Measurements from ENCODE around the gene TUFM.
"Not testable (repeated sequence)": the region's sequence is repeated elsewhere in the genome, so short reads cannot be mapped to it uniquely, and the experiment has no call there.

Gene TUFM

DNA sequence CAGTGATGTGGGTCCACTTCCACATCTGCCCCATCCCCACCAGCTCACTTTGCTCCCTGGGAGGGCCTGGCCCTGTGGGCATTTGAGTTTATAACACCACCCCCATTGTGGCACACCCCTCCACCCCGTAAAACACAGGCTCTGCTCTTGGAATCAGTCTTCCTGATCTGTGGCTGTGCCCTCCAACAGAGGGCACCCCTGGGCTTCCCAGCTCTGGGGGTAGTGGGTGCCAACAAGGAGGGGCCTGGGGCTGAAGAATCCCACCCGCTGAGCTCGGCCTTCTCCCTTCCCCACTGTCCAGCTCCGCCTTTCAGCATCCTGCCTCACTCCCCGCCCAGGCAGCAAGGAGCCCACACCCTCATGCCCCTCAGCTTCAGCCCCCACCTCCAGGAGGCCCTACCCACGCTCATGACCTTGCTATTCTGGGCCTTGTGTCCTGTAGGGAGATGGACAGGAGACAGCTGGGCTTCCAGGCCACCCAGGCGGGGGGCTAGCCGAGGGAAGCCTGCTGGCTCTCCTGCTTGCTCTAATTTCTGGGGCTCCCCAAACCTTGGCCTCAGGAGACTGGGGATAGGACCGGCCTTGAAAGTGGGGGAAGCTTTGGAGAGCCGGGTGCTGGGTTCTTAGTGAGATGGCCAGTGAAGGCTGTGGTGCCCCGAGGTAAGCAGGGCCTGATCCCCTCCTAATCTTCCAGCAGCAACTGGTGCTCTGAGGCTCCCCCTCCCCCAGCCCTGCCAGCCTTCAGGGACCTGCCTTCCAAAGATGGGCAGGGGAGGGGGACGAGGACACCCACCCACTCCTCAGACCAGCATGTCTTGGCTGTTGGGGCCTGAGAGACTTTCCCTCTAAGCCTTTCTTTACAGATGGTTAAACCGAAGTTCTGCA, 29.2 kb upstream of the TUFM start:
- DNase-seq: no peak

DNA sequence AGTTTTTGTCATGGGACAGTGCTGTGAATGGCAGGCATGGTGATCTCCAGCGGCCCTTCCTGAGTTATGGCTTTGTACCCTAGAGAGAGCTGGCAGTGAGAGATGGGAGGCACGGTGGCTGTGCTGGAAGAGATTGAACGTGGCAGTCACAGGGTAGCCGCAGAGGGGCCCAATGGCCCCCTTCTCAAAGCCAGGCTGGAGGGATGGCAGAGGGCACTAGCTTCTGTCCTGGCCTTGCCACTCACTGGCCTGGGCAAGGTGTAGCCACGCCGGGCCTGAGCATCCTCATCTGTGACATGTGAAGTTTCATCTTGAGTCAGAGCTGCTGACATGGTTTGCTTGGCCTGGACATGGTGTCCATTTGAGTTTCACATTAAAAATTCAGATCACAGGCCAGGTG, 28.3 kb upstream of the TUFM start:
- no peak for DNase-seq

DNA sequence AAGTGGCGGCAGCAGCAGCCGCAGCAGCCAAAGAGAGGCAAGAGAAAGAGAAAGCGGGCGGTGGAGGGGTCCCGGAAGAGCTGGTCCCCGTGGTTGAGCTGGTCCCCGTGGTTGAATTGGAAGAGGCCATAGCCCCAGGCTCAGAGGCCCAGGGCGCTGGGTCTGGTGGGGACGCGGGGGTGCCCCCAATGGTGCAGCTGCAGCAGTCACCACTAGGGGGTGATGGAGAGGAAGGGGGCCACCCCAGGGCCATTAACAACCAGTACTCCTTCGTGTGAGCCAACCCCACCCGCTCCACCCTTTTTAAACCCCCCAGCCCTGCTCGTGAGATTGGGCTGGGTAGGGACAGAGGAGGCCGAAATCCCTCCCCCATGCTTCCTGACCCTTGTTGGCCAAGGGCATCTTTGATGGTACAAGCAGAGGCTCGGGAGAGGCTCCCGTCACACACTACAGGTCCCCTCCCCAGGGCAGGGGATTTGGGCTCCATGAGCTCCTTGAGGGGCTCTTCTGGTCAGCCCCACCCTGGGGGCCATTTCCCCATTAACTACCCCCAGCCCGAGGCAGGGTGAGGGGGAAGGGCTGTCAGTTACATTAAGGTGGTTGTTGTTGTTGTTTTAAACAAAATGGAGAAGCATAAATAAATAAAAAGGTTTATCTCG, 27.5 kb upstream of the TUFM start:
- DNase-seq: peak; percentile 75

DNA sequence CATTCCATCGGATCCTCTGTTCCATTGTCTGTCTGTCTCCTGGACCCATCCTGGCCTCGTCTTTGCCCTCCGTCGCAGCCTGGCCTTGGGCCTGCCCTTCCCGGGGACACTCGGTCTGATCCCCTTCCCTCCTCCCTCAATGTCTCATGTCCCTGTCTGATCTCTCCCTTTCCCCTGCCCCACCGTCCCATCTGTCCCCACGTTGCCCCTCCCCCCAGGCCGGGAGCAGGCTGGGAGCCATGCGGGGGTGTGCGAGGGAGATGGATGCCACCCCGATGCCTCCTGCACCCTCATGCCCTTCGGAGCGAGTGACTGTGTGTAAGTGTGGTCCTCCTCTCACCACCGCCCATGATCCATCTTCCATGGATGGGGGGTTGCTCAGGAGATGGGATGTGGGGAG, 26.8 kb upstream of the TUFM start:
- DNase-seq: no peak

DNA sequence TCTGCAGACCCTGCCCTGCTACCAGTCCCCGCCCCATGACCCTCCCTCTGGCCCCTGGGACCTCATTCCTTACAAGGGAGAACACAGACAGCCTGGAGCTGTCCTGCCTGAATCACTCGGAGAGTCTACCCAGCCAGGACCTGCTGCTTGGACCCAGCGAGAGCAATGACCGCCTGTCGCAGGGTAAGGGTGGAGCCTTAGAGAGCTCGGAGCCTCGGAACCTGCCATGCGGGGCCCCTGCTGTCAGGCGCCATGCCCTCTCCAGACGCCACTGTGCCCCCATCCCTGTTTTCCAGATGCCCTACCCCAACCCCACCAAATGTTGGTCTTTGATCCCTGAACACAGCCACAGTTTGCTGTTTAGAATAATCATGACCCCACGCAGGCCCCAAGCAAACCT, 23.1 kb upstream of the TUFM start:
- no peak for DNase-seq

DNA sequence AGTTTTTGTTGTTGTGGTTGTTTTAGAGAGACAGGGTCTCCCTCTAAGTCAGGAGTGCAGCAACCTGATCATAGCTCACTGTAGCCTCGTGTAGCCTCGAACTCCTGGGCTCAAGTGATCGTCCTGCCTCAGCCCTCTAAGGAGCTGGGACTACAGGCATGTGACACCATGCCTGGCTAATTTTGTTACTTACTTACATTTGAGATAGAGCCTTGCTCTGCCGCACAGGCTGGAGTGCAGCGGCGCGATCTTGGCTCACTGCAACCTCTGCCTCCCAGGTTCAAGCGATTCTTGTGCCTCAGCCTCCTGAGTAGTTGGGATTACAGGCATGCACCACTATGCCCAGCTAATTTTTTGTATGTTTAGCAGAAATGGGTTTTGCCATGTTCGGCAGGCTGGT, 21.5 kb upstream of the TUFM start:
- DNase-seq: not testable (repeated sequence)

DNA sequence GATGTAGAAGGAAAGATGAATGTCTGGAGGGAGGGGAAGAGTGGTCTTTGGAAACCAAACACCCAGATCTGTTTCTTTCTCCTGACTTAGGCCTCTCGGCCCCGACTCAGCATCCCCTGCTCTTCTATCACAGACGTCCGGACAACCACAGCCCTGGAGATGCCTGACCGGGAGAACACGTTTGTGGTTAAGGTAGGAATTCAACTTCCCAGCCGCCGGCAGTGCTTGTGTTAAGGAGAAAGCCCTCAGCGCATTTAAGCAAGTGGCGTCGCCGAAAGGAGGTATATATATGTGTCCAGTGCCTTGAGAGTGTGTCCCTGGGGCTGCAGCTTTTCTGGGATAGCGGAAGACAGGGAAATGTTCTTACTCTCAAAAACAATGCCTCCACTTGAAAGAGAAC, 21.1 kb upstream of the TUFM start:
- DNase-seq: no peak

DNA sequence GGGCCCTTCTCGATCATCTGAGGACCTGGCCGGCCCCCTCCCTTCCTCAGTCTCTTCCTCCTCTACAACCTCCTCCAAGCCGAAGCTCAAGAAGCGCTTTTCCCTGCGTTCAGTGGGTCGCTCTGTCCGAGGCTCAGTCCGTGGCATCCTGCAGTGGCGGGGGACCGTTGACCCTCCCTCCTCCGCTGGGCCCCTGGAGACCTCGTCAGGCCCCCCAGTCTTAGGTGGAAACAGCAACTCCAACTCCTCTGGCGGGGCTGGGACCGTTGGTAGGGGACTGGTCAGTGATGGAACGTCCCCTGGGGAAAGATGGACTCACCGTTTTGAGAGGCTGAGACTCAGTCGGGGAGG, 20.3 kb upstream of the TUFM start:
- DNase-seq: no peak

DNA sequence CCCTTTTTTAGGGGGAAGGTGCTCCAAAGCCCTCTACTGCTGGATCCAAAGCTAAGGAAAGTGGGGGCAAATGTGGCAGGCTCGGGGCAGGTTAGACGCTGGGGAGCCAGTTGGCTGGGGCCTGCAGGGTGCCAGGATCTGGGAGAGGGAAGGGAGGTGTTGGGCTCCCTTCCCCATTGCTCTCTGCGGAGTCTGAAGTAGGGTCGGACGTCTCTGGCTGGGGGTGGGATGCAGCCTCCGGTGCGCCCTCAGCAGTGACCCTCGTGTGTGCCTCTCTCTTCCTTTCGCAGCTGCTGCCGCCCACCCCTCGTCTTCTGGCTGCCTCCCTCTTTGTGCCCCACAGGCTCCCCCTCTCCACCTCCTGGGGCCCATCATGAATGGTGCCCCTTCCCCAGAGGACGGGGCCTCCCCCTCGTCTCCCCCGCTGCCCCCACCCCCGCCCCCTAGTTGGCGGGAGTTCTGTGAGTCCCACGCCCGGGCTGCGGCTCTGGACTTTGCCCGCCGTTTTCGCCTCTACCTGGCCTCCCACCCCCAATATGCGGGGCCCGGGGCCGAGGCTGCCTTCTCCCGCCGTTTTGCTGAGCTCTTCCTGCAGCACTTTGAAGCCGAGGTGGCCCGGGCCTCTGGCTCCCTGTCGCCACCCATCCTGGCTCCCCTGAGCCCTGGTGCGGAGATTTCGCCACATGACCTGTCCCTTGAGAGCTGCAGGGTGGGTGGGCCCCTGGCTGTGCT, 19.7 kb upstream of the TUFM start:
- no peak for DNase-seq

DNA sequence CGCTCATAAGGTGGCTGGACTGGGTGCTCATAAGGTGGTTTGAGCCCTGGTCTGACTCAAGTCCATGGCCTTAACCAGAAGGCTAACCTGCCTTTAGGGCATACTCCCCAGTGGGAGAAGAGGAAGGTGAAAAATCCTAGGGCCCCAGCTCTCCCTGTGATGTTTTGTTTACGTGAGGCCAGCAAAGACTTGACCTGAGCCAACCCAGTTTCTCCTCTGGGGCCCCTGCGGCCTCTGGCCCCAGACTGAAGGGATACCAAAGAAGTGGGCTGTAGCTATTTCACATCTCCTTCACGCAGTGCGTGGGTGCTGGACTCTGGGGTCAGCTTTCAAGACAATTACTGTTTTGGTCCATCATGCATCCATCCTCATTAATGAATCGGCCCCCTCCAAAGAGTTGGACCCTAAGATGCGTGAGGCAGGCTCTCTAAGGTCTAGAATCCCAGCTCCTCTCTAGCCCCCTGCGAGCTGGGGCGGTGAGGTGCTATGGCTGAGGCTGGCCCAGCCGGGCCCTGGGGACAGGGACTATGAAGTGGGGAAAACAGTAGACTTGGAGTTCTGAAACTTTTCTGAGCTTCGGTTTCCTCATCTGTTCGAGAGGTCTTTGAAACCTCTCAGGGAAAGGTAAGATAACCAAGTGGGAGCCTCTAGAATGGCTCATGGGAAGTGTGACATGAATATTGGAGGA, 19.0 kb upstream of the TUFM start:
- no peak for DNase-seq

DNA sequence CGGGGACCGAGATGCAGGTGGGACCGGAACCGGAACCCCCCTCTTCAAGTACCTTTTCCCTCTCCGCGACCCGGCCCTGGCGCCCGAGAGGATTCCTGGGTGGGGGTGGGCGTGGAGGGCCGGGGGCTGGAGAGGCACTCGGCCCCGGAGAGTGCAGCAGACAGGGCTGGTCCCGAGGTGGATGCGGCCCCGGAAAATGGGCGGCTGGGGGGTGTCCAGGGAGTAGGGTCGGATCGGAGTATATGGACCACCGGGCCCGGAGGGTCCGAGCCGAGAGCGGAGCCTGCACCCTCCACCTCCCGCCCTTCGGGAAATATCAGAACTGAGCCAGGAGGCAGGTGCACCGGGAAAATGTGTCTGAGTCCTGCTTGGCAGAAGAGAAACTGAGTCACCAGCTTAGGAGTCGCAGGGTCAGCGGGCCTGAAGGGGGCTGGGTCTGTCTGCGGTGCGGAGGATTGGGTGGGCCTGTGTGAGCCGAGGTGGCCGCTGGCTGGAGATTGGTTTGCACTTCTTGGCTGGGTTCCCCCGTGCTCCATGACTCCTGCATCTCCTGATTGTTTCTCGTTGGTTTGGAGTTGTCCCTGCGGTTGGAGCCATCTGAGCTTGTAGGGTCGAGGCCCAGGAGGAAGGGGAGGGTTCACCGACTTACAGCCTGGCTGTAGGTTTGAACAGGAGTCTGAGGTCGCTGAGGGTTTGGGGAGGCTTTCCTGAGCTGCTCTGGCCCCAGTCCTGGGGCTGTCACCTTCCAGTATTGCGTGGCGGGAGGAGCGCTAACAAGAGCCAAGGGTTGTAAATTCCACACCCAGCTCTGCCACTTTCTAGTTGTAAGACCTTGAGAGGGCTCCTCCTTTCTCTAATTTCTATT, 18.0 kb upstream of the TUFM start:
- DNase-seq: peak; percentile 28

DNA sequence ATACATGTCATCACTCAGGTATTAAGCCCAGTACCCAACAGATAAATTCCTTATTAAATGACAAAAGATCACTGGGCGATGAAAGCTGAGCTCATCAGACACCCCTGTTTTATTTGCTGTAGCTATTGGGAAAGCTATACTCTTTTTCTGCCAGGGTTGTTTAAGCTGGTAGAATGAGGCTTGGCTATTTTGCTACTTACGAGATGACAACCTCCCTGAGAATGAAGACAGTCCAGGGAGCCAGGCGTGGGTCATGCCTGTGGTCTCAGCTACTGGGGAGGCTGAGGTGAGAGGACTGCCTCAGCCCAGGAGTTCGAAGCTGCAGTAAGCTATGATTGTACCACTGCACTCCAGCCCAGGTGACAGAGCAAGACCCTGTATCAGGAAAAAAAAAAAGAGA, 13.2 kb upstream of the TUFM start:
- no peak for DNase-seq

DNA sequence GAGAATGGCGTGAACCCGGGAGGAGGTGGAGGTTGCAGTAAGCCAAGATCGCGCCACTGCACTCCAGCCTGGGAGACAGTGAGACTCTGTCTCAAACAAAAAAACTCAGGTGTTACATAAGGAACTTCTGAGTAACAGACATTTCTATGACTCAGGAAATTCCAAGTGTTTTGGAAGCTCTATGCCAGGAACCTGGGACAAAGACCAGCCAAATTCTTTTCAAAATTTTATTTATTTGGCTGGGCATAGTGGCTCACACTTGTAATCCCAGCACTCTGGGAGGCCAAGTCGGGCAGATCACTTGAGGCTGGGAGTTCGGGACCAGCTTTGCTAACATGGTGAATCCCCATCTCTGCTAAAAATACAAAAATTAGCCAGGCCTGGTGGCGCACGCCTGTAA, 12.3 kb upstream of the TUFM start:
- no peak for DNase-seq

DNA sequence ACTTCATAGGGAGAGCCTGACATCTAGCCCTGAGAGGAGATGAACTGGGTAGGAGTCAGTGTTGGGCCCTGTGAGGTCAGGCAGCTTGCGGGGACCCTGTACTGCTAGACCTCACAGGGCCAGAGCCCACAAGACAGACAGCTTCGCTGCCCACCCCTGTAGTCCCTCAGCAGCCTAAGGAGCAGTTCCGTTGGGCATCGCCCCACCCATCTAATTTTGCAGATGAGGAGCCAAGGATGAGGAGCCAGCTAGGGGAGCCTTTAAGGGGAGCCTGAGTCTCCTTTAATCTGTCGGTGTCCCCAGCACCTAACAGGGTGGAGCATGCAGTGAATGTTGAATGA, 755 bp upstream of the TUFM start:
- no peak for DNase-seq

DNA sequence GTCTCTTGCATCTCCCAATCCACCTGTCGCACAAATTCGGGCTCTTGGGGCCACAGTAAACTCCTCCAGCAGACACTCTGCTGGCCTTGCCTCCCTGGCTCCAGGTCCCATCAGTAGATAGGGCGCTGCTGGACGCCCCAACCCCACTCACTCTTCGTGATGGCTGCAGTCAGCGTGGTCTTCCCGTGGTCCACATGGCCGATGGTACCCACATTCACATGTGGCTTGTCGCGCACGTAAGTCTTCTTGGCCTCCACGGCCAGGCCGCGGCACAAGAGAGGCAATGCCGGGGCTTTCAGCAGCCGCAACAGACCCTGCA, 428 bp downstream of the TUFM start:
- DNase-seq: no peak

DNA sequence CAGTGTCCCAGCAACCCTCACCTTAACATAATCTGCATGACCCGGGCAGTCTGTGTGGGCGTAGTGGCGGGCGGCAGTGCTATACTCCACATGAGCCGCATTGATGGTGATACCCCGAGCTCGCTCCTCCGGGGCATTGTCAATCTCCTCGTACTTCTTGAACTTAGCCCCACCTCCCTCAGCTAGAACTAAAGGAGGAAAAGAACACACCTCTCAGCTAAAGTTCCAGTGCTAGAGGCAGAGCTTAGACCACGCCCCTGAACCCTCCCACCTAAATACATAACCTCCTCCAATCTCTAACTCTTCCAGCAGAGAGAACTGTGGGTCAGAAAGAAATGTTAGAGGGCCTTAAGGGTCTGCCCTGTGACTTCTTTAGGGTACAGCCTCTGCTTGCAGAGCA, 855 bp downstream of the TUFM start:
- peak; percentile 66 for DNase-seq

DNA sequence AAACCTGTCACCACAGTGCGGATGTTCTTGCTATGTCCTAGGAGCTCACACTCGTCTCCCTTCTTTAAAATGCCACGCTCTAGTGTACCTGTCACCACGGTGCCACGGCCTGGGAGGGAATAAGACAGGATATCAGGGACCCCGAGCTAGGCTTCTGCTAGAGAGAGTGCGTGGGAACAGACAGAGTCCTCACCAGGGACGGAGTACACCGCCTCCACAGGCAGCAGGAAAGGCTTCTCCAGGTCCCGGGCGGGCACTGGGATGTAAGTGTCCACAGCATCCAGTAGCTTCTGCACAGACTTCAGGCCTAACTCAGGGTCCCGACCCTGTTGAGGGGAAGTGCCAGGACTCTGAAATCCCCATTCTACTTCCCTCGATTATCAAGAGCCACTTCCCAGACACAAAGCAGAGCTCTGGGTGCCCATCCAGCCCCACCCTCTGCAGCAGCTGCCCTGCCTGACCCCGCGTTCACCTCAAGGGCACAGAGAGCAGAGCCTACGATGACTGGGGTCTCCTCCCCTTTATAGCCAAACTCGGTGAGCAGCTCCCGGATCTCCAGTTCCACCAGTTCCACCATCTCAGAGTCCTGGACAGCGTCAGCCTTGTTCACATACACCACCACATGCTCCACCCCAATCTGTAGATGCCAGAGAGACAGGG, 1.8 kb downstream of the TUFM start:
- DNase-seq: no peak

DNA sequence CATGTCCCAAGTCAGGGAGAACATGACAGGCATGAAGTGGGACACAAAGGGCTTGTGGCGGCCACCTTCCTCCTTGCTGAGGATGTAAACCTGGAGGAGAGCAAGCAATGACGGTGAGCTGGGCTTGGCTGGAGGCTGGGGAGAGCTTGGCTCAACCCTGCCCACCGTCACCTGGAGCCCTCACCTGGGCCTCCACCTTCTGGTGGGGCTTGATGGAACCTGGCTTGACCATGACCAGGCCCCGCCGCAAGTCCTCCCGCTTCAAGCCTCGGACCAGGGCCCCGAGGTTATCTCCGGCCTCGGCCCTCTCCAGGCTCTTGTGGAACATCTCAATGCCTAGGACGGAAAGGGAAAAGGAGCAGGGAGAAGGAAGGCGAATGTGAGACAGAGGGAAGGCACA, 2.4 kb downstream of the TUFM start:
- no peak for DNase-seq

DNA sequence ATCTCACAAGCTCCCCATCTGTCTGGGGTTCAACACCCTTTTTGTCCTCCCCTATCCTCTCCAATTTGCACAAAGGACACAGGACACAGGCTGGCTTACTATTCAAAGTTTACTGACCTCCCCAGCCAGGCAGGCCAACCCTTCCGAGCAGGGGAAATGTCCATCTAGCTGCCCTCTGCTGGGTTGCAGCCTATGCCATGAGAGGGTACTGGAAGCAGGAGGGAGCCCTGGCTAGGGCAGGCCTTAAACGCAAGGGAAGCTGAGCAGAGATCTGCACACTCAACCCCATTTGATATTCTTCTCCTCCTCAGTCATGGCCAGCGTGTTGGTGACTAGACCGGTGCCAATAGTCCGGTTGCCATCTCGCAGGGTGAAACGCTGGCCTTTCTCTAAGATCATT, 3.5 kb downstream of the TUFM start:
- DNase-seq: no peak

DNA sequence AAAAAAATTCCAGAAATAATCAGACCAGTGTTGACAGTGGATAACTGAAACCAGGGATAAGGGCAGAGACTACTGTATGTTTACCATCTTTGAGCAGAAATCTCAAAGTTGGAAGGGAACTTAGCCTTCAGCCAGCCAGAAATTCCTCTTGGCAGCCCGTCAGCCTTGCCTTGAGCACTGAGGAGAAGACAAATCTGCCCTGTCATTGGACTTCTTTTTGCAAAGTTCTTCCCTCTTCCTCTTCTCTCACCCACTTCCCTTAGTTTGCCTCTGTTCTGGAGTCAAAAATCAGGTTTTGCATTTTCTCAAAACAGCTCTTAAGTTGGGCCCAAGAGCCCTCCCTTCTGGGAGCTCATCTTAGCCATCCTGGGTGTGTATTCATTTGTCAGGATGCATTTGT, 6.2 kb downstream of the TUFM start:
- no peak for DNase-seq

DNA sequence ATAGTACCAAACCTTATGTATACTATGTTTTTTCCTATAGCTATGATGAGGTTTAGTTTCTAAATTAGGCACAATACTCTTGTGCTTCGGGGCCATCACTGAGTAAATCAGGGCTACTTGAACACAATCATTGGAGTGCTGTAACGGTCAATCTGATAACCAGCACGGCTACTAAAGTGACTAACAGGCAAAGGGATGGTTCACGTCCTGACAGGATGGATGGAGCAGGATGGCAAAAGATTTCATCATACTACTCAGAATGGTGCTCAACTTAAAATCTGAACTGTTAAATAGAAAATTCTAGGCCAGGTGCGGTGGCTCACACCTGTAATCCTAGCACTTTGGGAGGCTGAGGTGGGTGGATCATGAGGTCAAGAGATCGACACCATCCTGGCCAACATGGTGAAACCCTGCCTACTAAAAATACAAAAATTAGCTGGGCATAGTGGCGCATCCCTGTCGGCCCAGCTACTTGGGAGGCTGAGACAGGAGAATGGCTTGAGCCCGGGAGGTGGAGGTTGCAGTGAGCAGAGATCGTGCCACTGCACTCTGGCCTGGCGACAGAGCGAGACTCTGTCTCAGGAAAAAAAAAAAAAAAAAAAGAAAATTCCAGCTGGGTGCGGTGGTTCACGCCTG, 7.0 kb downstream of the TUFM start:
- no peak for DNase-seq

DNA sequence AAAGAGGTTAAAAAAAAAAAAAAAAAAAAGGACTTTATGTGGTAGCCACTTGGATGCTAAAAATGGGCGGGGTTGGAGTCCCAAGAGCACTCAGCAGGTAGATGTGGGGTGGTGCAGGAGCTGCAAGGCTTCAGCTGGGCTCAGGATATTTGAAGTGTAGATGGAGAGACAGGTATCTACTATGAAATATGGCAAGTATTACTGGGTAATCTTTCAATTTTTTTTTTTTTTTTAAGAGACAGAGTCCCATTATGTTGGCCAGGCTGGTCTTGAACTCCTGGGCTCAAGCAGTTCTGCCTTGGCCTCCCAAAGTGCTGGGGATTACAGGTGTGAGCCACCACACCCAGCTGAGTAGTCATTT, 7.6 kb downstream of the TUFM start:
- no peak for DNase-seq
